Panc1 (cell line): ENCODE measurements around the gene POLK. TPM values are rescaled to one million over a fixed set of nuclear protein-coding genes. Genes with fewer than 3 reads are reported as not detected.

ENCODE experiments used
- ATAC-seq: fragments of 200-7000 bp; cut with Tn5 transposase; 2 replicates; pipeline ENCODE4 v1.9.1; 2020; ENCODE audit warnings: mild to moderate bottlenecking, moderate library complexity
- BruUV-seq: library from RNA; stranded (reverse); fragments of 400-500 nt; replicated peaks from 2 replicates; lab custom pipeline; 2021; lab: Mats Ljungman, UMichigan
- CTCF ChIA-PET: fragments of 300-600 bp; sonication (Branson Sonifier 250); formaldehyde crosslinking; loops from one replicate; lab custom pipeline; 2022; ENCODE audit warnings: antibody characterized with exemption; lab: Charles Lee
- POLR2A ChIA-PET: fragments of 300-600 bp; sonication (Branson Sonifier 250); formaldehyde crosslinking; loops from one replicate; lab custom pipeline; 2022; ENCODE audit warnings: antibody characterized with exemption; lab: Charles Lee
- DNase-seq: peaks from one replicate; pipeline ENCODE4 v3.0.0-alpha.2; 2010; ENCODE audit warnings: low read depth, low spot score
- H3K27ac ChIP-seq: 2 replicates; pipeline ENCODE4 v1.5.1; 2011; ENCODE audit warnings: mild to moderate bottlenecking, low read length, inconsistent platforms
- H3K27me3 ChIP-seq: fragments of 200-500 bp; sonication (Bioruptor generic); 2 replicates; pipeline ENCODE4 v1.6.0; 2014; ENCODE audit warnings: low read length, inconsistent platforms; ENCODE audit not compliant: control insufficient read depth, insufficient read depth
- H3K36me3 ChIP-seq: fragments of 200-500 bp; sonication (Bioruptor generic); 2 replicates; pipeline ENCODE4 v1.5.1; 2014; ENCODE audit warnings: inconsistent platforms, mild to moderate bottlenecking, low read length, moderate library complexity; ENCODE audit not compliant: control insufficient read depth, insufficient read depth
- H3K4me1 ChIP-seq: 2 replicates; pipeline ENCODE4 v1.5.1; 2011; ENCODE audit warnings: inconsistent platforms, mild to moderate bottlenecking, low read length, moderate library complexity; ENCODE audit not compliant: control insufficient read depth, insufficient read depth
- H3K4me3 ChIP-seq, 2 experiments: 2 replicates each; pipeline ENCODE4 v1.5.1; 2011 to 2012; ENCODE audit warnings: low read depth in 2 of 2, low read length in 2 of 2, mild to moderate bottlenecking in 2 of 2, inconsistent platforms in 1 of 2, moderate library complexity in 1 of 2
- H3K9me3 ChIP-seq: fragments of 200-500 bp; sonication (Bioruptor generic); 2 replicates; pipeline ENCODE4 v1.5.1; 2014; ENCODE audit warnings: low read depth, mild to moderate bottlenecking, inconsistent platforms, low read length, moderate library complexity; ENCODE audit not compliant: control insufficient read depth, insufficient read depth
- POLR2AphosphoS5 ChIP-seq: IDR thresholded peaks from 2 replicates; pipeline ENCODE4 v1.6.1; 2012; ENCODE audit warnings: mild to moderate bottlenecking, low read depth, low read length, moderate library complexity
- SIN3A ChIP-seq: IDR thresholded peaks from 2 replicates; pipeline ENCODE4 v1.6.1; 2012; ENCODE audit warnings: low read depth, mild to moderate bottlenecking, low read length, moderate library complexity, borderline replicate concordance; ENCODE audit not compliant: insufficient read depth
- TCF7L2 ChIP-seq: IDR thresholded peaks from 2 replicates; pipeline ENCODE4 v1.6.1; 2011; ENCODE audit warnings: mild to moderate bottlenecking, low read depth, low read length, inconsistent platforms
- in situ Hi-C: cut with HindIII; loops from 2 replicates; pipeline ENCODE4 v1.10.0; 2016; ENCODE audit warnings: low sequenced_read_pairs, low pct_unique_long_range_greater_than_20kb
- intact Hi-C: fragments of 100-400 bp; cut with micrococcal nuclease; formaldehyde crosslinking; loops from one replicate; pipeline ENCODE4 v1.10.0; 2022; ENCODE audit not compliant: unreplicated experiment
- total RNA-seq: library from RNA; stranded (reverse); gene quantifications from one replicate; pipeline ENCODE4 v1.2.1, GENCODE V29; 2021; ENCODE audit not compliant: unreplicated experiment
- TF ChIP-seq, protein P1 (sequence below), 2 experiments: IDR thresholded peaks; 2 replicates each; pipeline ENCODE4 v1.6.1; 2011 to 2012; ENCODE audit warnings: low read depth in 2 of 2, control low read depth in 1 of 2, low read length in 1 of 2, mild to moderate bottlenecking in 1 of 2, moderate library complexity in 1 of 2; ENCODE audit not compliant: insufficient read depth in 1 of 2
- TF ChIP-seq, protein P2 (sequence below): fragments of 450-650 bp; IDR thresholded peaks from 2 replicates; pipeline ENCODE4 v1.5.1; 2017; ENCODE audit warnings: mild to moderate bottlenecking

The POLK gene
- total RNA-seq, 1 experiment from 2014 or later: 21.3 TPM

DNA sequence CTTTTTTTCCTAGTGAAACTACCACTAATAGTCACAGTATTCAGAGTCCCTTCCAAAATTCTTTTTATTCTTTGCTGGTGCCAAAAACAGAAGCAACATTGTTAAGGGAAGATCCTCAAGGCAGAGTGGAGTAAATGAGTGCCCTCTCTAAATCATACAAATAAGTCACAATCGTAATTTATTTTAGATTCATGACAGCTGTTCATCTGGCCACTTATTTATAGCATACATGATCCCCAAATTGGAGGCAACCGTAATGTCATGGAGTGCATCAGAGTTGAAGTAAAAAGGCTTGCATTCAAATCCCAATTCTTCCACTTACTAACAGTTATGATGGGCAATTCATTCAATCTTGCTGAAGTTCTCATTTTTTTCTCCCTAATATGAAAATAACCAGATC lies 33.4 kb downstream of the POLK start:
- TF ChIP-seq, protein P1, sequence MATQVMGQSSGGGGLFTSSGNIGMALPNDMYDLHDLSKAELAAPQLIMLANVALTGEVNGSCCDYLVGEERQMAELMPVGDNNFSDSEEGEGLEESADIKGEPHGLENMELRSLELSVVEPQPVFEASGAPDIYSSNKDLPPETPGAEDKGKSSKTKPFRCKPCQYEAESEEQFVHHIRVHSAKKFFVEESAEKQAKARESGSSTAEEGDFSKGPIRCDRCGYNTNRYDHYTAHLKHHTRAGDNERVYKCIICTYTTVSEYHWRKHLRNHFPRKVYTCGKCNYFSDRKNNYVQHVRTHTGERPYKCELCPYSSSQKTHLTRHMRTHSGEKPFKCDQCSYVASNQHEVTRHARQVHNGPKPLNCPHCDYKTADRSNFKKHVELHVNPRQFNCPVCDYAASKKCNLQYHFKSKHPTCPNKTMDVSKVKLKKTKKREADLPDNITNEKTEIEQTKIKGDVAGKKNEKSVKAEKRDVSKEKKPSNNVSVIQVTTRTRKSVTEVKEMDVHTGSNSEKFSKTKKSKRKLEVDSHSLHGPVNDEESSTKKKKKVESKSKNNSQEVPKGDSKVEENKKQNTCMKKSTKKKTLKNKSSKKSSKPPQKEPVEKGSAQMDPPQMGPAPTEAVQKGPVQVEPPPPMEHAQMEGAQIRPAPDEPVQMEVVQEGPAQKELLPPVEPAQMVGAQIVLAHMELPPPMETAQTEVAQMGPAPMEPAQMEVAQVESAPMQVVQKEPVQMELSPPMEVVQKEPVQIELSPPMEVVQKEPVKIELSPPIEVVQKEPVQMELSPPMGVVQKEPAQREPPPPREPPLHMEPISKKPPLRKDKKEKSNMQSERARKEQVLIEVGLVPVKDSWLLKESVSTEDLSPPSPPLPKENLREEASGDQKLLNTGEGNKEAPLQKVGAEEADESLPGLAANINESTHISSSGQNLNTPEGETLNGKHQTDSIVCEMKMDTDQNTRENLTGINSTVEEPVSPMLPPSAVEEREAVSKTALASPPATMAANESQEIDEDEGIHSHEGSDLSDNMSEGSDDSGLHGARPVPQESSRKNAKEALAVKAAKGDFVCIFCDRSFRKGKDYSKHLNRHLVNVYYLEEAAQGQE (IDR thresholded peaks at IDR 0.05; ENCODE audit: insufficient read depth in 1 of 2, low read depth in 2 of 2, low read length in 1 of 2): no peak
- no peak for TF ChIP-seq TCF7L2
- TF ChIP-seq, protein P2, sequence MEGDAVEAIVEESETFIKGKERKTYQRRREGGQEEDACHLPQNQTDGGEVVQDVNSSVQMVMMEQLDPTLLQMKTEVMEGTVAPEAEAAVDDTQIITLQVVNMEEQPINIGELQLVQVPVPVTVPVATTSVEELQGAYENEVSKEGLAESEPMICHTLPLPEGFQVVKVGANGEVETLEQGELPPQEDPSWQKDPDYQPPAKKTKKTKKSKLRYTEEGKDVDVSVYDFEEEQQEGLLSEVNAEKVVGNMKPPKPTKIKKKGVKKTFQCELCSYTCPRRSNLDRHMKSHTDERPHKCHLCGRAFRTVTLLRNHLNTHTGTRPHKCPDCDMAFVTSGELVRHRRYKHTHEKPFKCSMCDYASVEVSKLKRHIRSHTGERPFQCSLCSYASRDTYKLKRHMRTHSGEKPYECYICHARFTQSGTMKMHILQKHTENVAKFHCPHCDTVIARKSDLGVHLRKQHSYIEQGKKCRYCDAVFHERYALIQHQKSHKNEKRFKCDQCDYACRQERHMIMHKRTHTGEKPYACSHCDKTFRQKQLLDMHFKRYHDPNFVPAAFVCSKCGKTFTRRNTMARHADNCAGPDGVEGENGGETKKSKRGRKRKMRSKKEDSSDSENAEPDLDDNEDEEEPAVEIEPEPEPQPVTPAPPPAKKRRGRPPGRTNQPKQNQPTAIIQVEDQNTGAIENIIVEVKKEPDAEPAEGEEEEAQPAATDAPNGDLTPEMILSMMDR: no peak
- TF ChIP-seq POLR2AphosphoS5: no peak
- no peak for TF ChIP-seq SIN3A
- Histone ChIP-seq H3K4me3 (no peak overlapping the region), H3K27me3 (no peaks in the 10 kb centered on the region), H3K27ac (no peak overlapping the region), H3K9me3 (no peaks in the 10 kb centered on the region), H3K4me1 (no peaks in the 10 kb centered on the region), H3K36me3 (no peaks in the 10 kb centered on the region)
- ATAC-seq (no peak), DNase-seq (no peak)
- no TSS peak for BruUV-seq
- in situ Hi-C loops (no loop called here), intact Hi-C loops (no loop called here)
- ChIA-PET POLR2A (no interaction called here), CTCF (no interaction called here)

DNA sequence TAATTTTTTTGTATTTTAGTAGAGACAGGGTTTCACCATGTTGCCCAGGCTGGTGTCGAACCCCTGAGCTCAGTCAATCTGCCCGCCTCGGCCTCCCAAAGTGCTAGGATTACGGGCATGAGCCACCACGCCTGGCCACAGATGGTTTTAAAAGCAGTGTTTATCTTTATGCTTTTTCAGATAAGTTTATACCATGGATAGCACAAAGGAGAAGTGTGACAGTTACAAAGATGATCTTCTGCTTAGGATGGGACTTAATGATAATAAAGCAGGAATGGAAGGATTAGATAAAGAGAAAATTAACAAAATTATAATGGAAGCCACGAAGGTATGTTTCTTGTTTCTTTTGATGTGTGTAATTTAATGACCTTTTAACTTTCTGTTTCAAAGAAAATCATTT lies 35.1 kb downstream of the POLK start:
- no TSS peak for BruUV-seq
- TF ChIP-seq SIN3A (no peak), POLR2AphosphoS5 (no peak), TCF7L2 (no peak)
- TF ChIP-seq, protein P2: no peak
- TF ChIP-seq, protein P1 (IDR thresholded peaks at IDR 0.05; ENCODE audit: insufficient read depth in 1 of 2, low read depth in 2 of 2, low read length in 1 of 2): no peak
- intact Hi-C loops: no loop called here
- H3K36me3 ChIP-seq: no peaks in the 10 kb centered on the region
- POLR2A ChIA-PET: no interaction called here
- in situ Hi-C loops: no loop called here
- no peaks in the 10 kb centered on the region for H3K27me3 ChIP-seq
- H3K4me3 ChIP-seq: no peak overlapping the region
- ATAC-seq (no peak), DNase-seq (no peak)
- CTCF ChIA-PET: no interaction called here
- H3K27ac ChIP-seq: no peak overlapping the region
- H3K4me1 ChIP-seq: no peaks in the 10 kb centered on the region
- no peaks in the 10 kb centered on the region for H3K9me3 ChIP-seq
